DOHH2 (cell line): ENCODE data around the gene DENND4C.

ENCODE experiments used
- EZH2phosphoT487 ChIP-seq: fragments of 200-600 bp; sonication (generic); IDR thresholded peaks from 2 replicates; pipeline ENCODE4 v1.6.1; 2017; ENCODE audit warnings: borderline replicate concordance, mild to moderate bottlenecking, antibody characterized with exemption, low read length, moderate library complexity, mixed read lengths
- TF ChIP-seq, protein P1 (sequence below): fragments of 200-600 bp; sonication (generic); IDR thresholded peaks from one replicate; pipeline ENCODE4 v1.5.1; 2014; ENCODE audit warnings: antibody characterized with exemption, mild to moderate bottlenecking, low read depth, low read length; ENCODE audit not compliant: poor library complexity, severe bottlenecking

DNA sequence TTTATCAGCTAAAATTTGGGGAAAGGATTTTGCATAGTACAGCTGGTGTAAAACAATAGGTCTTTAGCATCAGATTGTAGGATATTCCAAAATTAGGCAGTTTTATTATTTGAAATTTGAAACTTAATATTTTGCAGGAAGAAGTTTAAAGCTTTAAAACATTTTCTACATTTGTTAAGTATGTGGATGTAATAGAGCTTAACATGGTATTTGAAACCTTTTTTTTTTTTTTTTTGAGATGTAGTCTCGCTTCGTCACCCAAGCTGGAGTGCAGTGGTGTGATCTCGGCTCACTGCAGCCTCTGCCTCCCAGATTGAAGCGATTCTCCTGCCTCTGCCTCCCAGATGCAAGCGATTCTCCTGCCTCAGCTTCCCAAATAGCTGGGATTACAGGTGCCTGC lies 2.9 kb downstream of the DENND4C start:
- TF ChIP-seq, protein P1, sequence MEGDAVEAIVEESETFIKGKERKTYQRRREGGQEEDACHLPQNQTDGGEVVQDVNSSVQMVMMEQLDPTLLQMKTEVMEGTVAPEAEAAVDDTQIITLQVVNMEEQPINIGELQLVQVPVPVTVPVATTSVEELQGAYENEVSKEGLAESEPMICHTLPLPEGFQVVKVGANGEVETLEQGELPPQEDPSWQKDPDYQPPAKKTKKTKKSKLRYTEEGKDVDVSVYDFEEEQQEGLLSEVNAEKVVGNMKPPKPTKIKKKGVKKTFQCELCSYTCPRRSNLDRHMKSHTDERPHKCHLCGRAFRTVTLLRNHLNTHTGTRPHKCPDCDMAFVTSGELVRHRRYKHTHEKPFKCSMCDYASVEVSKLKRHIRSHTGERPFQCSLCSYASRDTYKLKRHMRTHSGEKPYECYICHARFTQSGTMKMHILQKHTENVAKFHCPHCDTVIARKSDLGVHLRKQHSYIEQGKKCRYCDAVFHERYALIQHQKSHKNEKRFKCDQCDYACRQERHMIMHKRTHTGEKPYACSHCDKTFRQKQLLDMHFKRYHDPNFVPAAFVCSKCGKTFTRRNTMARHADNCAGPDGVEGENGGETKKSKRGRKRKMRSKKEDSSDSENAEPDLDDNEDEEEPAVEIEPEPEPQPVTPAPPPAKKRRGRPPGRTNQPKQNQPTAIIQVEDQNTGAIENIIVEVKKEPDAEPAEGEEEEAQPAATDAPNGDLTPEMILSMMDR: no peak
- TF ChIP-seq EZH2phosphoT487: no peak
